Measurements from ENCODE around the gene INTS11. TPM values are rescaled to one million over a fixed set of nuclear protein-coding genes. Genes with fewer than 3 reads are reported as not detected.
"Not testable (repeated sequence)": the region's sequence is repeated elsewhere in the genome, so short reads cannot be mapped to it uniquely, and the experiment has no call there.

INTS11 gene
- total and polyA plus RNA-seq, 2 experiments from 2014 or later, result 102 to 161 TPM

DNA sequence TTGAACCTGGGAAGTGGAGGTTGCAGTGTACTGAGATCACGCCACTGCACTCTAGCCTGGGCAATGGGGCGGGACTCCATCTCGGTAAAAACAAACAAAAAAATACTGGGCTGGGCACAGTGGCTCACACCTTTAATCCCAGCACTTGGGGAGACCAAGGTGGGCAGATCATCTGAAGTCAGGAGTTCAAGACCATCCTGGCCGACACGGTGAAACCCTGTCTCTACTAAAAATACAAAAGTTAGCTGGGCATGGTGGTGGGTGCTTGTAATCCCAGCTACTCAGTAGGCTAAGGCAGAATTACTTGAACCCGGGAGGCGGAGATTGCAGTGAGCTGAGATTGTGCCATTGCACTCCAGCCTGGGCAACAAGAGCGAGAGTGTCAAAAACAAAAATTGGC lies 8.3 kb downstream of the INTS11 start:
- Histone ChIP-seq H3K79me2 (replicated peaks; ENCODE audit: insufficient read depth) (peaks cover 48% of the 10 kb centered on the region), H3F3A (replicated peaks; ENCODE audit: low read depth) (peaks cover 18% of the 10 kb centered on the region; the same call in 1 of the 2 replicates), H3K4me2 (0 out of 2 replicates have a peak overlapping the region, but pooled peaks have one; percentile 62), H3K4me3 (0 out of 2 replicates have a peak overlapping the region, but pooled peaks have one; percentile 39), H4K20me1 (replicated peaks; ENCODE audit: insufficient read depth) (peaks cover 25% of the 10 kb centered on the region)
- not testable (repeated sequence) for ATAC-seq; H3K27ac ChIP-seq (ENCODE audit: low read depth); DNase-seq (ENCODE audit: low spot score); H3K9me2 ChIP-seq (ENCODE audit: insufficient read depth); H3K4me1 ChIP-seq (ENCODE audit: insufficient read depth); H3K4me3 Mint-ChIP-seq; H2AFZ ChIP-seq; H3K36me3 ChIP-seq (ENCODE audit: insufficient read depth); H3K9me3 Mint-ChIP-seq; H3K27me3 ChIP-seq (ENCODE audit: insufficient read depth)
- Mint-ChIP-seq H3K27me3 (ENCODE audit: insufficient read depth, low read depth, poor library complexity) (peaks cover 25% of the 10 kb centered on the region), H3K4me1 (peaks cover 18% of the 10 kb centered on the region), H3K36me3 (ENCODE audit: low read depth) (peaks cover 58% of the 10 kb centered on the region), H3K27ac (peak overlapping the region; percentile 28; the same call in 1 of the 2 replicates)

DNA sequence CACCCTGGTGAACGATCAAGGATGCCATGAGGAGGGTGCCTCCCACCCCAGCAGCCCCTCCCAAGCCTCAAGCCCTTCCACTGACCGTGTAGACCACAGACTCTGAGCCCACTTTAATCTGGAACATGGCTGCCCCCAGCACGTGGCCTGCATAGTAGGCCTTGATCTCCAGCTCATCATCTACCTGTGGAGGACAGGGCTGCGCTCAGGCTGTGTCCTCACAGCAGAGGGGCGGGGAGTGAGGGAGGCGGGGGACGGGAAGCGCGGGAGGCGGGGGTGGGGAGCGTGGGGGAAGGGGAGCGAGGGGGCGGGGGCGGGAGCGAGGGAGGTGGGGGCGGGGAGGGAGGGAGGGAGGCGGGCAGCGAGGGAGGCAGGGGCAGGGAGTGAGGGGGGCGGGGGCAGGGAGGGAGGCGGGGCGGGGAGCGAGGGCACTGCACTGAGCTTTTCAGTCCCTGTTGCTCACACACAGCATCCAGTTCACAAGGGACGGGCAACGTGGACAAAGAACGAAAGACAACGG lies 9.0 kb downstream of the INTS11 start:
- peak; percentile 75 for ATAC-seq
- Histone ChIP-seq H3K79me2 (replicated peaks; ENCODE audit: insufficient read depth) (peaks cover 43% of the 10 kb centered on the region), H3K27me3 (ENCODE audit: insufficient read depth) (no peaks in the 10 kb centered on the region), H3K4me3 (0 out of 2 replicates have a peak overlapping the region, but pooled peaks have one; percentile 39), H3K4me2 (peak overlapping the region; percentile 62; the same call in 1 of the 2 replicates), H3K9me2 (ENCODE audit: insufficient read depth) (no peaks in the 10 kb centered on the region), H3K36me3 (ENCODE audit: insufficient read depth) (peaks cover 8% of the 10 kb centered on the region; the same call in 1 of the 2 replicates), H4K20me1 (replicated peaks; ENCODE audit: insufficient read depth) (peaks cover 25% of the 10 kb centered on the region), H3F3A (replicated peaks; ENCODE audit: low read depth) (peaks cover 18% of the 10 kb centered on the region; the same call in 1 of the 2 replicates), H3K4me1 (ENCODE audit: insufficient read depth) (peaks cover 7% of the 10 kb centered on the region; the same call in 1 of the 2 replicates), H2AFZ (no peak overlapping the region), H3K27ac (ENCODE audit: low read depth) (0 out of 2 replicates have a peak overlapping the region, but pooled peaks have one; percentile 69)
- peaks cover 18% of the 10 kb centered on the region for H3K4me1 Mint-ChIP-seq
- peak overlapping the region; percentile 91 for H3K27ac Mint-ChIP-seq
- no peaks in the 10 kb centered on the region; the same call in 2 of the 3 replicates for H3K9me3 Mint-ChIP-seq
- H3K27me3 Mint-ChIP-seq (ENCODE audit: insufficient read depth, low read depth, poor library complexity), result peaks cover 28% of the 10 kb centered on the region
- peaks cover 62% of the 10 kb centered on the region for H3K36me3 Mint-ChIP-seq (ENCODE audit: low read depth)
- DNase-seq (ENCODE audit: low spot score), result peak; percentile 83
- peak; percentile 39; the same call in 1 of the 2 replicates for TF ChIP-seq POLR2AphosphoS5 (IDR thresholded peaks at IDR 0.05; ENCODE audit: low read depth)
- no peak for TF ChIP-seq CREB1 (CRISPR knock-in tag; IDR thresholded peaks at IDR 0.05; ENCODE audit: low read depth)
- peak overlapping the region; percentile 63 for H3K4me3 Mint-ChIP-seq

GRCh38 chr1:1314678-1315335 lies 9.7 kb downstream of the INTS11 start:
- ATAC-seq (no peak), DNase-seq (ENCODE audit: low spot score) (no peak)
- Histone ChIP-seq H3K4me1 (ENCODE audit: insufficient read depth) (peaks cover 7% of the 10 kb centered on the region; the same call in 1 of the 2 replicates), H3K4me3 (no peak overlapping the region), H4K20me1 (replicated peaks; ENCODE audit: insufficient read depth) (peaks cover 25% of the 10 kb centered on the region), H2AFZ (no peak overlapping the region), H3K79me2 (replicated peaks; ENCODE audit: insufficient read depth) (peaks cover 36% of the 10 kb centered on the region), H3K36me3 (ENCODE audit: insufficient read depth) (peaks cover 8% of the 10 kb centered on the region; the same call in 1 of the 2 replicates), H3K9me2 (ENCODE audit: insufficient read depth) (no peaks in the 10 kb centered on the region), H3F3A (replicated peaks; ENCODE audit: low read depth) (peaks cover 18% of the 10 kb centered on the region; the same call in 1 of the 2 replicates), H3K4me2 (no peak overlapping the region), H3K27me3 (ENCODE audit: insufficient read depth) (no peaks in the 10 kb centered on the region), H3K27ac (ENCODE audit: low read depth) (0 out of 2 replicates have a peak overlapping the region, but pooled peaks have one; percentile 69)
- Mint-ChIP-seq H3K27me3 (ENCODE audit: insufficient read depth, low read depth, poor library complexity) (peaks cover 26% of the 10 kb centered on the region), H3K4me3 (peak overlapping the region; percentile 63), H3K27ac (peak overlapping the region; percentile 91), H3K36me3 (ENCODE audit: low read depth) (peaks cover 60% of the 10 kb centered on the region), H3K4me1 (peaks cover 18% of the 10 kb centered on the region), H3K9me3 (no peaks in the 10 kb centered on the region; the same call in 2 of the 3 replicates)
- no peak for TF ChIP-seq JUNB (IDR thresholded peaks at IDR 0.05; ENCODE audit: unreplicated experiment)

Data from GM23338 (cell line).